Right renal cortex interstitium (tissue), 3 donors: Measurements from ENCODE around the gene UIMC1. TPM values are rescaled to one million over a fixed set of nuclear protein-coding genes. Genes with fewer than 3 reads are reported as not detected.

Experiments used
- DNase-seq, 3 donors: peaks; one replicate each; pipeline ENCODE4 v3.0.0-alpha.2; 2013; ENCODE audit warnings: low read depth in 3 of 3, low spot score in 2 of 3
- polyA plus RNA-seq, 3 donors: library from polyadenylated mRNA; unstranded; fragments of 120-200 nt; gene quantifications; one replicate each; pipeline ENCODE4 v1.2.1, GENCODE V29; 2013; ENCODE audit not compliant: insufficient read length in 3 of 3

The UIMC1 gene
- polyA plus RNA-seq, 3 donors, result 41.4 to 52.1 (median 49.2) TPM

- no peak for DNase-seq
Measured at GRCh38 chr5:176888016-176888864, 118.3 kb downstream of the UIMC1 start.

- DNase-seq, result no peak
Measured at GRCh38 chr5:176887252-176887849, 119.2 kb downstream of the UIMC1 start.

- DNase-seq, result no peak
Measured at GRCh38 chr5:176886336-176887251, 120.0 kb downstream of the UIMC1 start.

GRCh38 chr5:176884571-176884890 lies 122.0 kb downstream of the UIMC1 start:
- no peak for DNase-seq

- no peak for DNase-seq
Measured at GRCh38 chr5:176883700-176884570, 122.6 kb downstream of the UIMC1 start.

GRCh38 chr5:176882567-176882903 lies 124.0 kb downstream of the UIMC1 start:
- DNase-seq, result no peak

GRCh38 chr5:176881816-176882566 lies 124.6 kb downstream of the UIMC1 start:
- no peak for DNase-seq

- DNase-seq, result no peak
Measured at GRCh38 chr5:176881021-176881749, 125.4 kb downstream of the UIMC1 start.

GRCh38 chr5:176880366-176881020 lies 126.1 kb downstream of the UIMC1 start:
- no peak for DNase-seq

- DNase-seq, result no peak
Measured at GRCh38 chr5:176879663-176880361, 126.8 kb downstream of the UIMC1 start.

- no peak for DNase-seq
Measured at GRCh38 chr5:176878906-176879662, 127.5 kb downstream of the UIMC1 start.

- DNase-seq, result no peak
Measured at GRCh38 chr5:176878463-176878862, 128.1 kb downstream of the UIMC1 start.

- no peak for DNase-seq
Measured at GRCh38 chr5:176877793-176878331, 128.7 kb downstream of the UIMC1 start.

GRCh38 chr5:176876506-176877431 lies 129.8 kb downstream of the UIMC1 start:
- no peak for DNase-seq

- no peak for DNase-seq
Measured at GRCh38 chr5:176875783-176876505, 130.6 kb downstream of the UIMC1 start.
